NCI-H69 (cell line): Measurements from ENCODE around the gene FOXRED1.
"Not testable (repeated sequence)": the region's sequence is repeated elsewhere in the genome, so short reads cannot be mapped to it uniquely, and the experiment has no call there.

Experiments used
- DNase-seq: peaks from one replicate; lab custom pipeline; 2025; lab: John Stamatoyannopoulos, UW

Gene FOXRED1

DNA sequence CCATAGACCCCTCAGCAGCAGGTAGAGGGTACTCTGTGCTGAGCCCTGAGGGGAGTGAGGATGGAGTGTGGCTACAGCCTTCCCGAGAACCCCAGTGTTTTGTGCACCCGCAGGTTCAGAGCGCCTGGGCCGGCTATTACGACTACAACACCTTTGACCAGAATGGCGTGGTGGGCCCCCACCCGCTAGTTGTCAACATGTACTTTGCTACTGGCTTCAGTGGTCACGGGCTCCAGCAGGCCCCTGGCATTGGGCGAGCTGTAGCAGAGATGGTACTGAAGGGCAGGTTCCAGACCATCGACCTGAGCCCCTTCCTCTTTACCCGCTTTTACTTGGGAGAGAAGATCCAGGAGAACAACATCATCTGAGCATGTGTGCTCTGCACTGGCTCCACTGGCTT is 8.4 kb downstream of the FOXRED1 start:
- DNase-seq, result no peak

GRCh38 chr11:126277780-126278179 is 8.8 kb downstream of the FOXRED1 start:
- DNase-seq, result no peak

DNA sequence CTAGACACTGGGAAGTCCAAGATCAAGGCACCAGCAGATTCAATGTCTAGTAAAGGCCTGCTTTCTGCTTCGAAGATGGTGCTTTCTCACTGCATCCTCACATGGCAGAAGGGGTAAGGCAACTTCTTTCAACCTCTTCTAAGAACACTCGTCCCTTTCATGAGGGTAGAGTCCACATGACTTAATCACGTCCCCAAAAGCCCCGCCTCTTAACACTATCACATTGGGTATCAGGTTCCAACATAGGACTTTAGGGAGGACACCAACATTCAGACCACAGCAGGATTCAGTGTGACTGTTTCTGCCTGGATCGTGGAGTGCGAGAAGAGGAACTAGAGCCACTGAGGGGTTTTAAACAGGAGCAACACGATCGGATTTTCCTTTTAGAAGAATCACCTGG is 10.2 kb downstream of the FOXRED1 start:
- DNase-seq, result no peak

DNA sequence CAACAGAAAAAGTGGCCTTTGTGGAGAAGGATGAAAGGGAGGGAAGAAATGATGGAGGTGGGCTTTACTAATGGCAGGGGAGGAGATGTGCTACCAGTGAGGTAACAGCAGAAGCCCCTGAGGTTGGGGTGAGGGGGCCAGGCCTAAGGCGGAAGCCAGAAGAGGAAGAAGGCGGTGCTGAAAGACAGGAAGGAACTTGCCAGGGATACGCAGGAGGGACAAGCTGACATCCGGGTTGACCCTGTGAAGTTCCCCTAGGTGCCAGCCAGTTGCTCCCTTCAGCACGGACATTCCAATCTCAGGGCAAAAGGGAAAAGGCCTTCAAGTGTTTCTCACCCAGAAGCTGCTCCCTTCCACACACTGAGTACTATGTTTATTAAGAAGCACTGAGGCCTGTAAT is 11.6 kb downstream of the FOXRED1 start:
- no peak for DNase-seq

DNA sequence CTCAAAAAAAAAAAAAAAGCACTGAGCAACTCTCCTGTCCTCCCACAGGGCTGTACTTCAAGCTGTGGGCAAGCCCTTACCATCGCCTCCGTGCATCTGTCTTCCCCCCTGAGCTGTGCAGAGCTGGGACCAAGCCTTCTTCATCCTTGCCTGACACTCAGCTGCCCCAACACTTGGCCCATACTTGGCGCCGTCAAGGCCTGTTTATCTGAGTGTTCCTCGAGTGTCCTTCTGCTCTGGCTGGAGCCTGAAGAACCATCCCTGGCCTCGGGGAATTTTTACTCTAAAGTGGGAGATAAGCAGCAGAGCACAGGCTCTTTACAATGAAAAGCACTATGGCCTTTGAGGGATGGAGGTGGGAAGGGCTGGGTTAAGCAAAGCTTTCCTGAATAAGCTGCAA is 12.3 kb downstream of the FOXRED1 start:
- DNase-seq, result no peak

- DNase-seq, result no peak
These were observed 12.8 kb downstream of the FOXRED1 start for GRCh38 chr11:126281666-126282175.

GRCh38 chr11:126282361-126282735 is 13.4 kb downstream of the FOXRED1 start:
- DNase-seq, result peak; percentile 63

DNA sequence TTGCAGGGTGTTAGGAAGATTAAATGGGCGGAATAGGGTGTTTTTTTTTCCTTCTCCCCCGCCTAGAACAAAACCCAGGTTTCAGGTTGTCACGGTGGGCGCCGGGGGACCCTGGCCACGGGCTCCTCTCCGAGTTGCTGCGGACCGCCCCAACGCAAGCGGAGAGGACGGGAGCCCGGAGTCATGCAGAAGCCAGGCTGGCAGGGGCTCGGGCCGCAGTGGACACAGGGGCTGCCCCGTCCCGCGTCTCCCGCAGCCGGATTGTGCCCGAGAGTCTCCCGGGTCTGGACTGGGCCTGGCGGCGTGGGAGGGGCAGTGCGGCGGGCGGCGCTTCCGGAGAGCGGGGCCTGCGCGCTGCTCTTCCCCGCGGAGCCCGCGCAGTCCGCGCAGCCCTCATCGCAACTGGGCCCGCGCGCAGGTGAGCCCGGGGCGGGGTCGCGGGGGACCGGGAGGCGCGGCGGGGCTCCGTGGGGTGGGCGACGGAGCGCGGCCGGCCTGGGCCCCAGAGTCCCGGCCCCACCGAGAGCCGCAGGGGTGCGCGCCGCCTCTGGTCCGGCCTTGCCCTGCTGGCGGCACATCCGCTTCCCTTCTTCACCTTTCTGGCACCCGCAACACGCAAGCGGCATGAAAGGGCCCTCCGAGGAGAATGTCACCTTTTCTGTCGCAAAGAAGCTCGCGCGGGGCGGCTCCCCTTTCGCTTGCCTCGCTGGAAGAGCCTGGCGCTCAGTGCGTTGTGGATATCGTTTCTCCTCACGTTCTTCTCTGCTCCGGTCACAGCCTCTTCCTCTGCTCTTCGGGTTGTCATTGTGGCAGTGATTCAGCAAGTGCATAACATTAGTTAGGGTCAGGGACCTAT is 14.0 kb downstream of the FOXRED1 start, which contains the start of gene TIRAP:
Gene TIRAP, plus strand, starts transcription at position 358 of the 856 bp plus-strand sequence. CDS start 7,802 bp downstream, outside the sequence.
- peak; percentile 82 for DNase-seq

DNA sequence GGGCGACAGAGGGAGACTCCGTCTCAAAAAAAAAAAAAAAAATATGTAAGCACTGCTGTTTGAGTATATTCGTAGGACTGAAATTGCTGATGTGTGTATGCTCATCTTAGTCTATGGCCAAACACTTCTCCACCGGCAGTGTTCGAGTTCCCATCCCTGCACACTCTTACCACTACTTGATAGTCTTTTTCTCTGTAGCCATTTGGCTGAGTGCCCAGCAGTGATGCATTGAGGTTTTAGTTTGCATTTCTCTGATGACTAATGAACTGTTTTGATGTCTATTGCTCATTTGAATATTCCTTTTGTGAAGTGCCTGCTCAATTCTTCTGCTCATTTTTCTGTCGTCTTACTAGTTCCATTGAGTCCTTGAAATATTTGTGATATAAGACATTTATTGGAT is 15.9 kb downstream of the FOXRED1 start:
- peak; percentile 93 for DNase-seq

DNA sequence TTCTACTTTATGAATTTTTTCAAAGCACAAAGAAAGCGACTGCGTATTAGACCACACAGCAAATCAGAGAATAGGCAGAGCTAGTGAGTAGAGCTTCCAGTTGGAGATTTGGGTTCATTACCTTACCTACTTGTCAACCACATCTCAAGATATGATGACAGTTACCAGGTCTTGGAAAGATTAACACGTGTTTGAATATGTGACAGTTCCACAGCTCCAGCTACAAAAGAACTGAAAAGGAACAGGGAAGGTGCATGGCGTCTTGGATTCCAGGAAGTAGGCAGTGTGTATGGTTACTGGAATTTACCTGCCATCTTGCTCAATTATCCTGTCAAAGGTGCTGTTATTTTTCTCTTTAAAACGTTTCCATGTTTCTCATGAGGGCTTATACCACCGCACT is 19.3 kb downstream of the FOXRED1 start:
- no peak for DNase-seq

DNA sequence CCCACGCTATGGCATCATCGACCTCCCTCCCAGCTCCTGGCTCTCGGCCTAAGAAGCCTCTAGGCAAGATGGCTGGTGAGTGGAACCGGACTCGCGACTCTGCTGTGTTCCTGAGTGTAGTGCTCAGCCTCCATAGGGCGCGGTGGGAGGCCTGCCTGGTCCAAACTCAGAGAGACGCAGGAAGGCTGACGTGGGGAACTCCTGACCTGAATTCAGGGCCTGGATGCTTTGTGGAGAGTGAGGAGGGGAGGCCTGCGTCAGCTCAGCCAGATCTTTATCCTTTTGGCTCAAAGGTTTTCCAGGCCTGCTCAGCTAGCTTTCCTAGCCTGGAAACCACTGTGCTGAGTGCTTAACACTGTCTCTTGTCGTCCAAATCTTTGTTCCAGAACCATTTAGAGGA is 21.9 kb downstream of the FOXRED1 start:
- DNase-seq, result no peak

DNA sequence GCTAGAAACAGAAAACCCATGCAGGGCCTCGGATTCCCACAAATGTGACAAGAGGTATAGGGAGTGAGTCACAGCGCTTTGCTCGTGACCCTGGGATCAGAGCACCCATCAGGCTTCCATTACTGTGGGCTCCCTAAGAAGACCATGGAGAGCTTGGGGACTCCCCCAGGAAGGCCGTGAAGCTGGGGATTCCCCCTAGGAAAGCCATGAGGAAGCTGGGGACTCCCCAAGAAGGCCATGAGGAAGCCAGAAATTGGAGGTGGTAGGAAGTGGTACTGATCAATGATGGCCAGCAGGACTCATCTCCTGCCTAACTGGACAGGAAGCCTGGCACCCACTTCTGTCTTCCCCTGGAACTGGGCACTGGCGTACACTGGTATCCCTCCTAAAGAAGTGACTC is 24.8 kb downstream of the FOXRED1 start:
- DNase-seq, result no peak

DNA sequence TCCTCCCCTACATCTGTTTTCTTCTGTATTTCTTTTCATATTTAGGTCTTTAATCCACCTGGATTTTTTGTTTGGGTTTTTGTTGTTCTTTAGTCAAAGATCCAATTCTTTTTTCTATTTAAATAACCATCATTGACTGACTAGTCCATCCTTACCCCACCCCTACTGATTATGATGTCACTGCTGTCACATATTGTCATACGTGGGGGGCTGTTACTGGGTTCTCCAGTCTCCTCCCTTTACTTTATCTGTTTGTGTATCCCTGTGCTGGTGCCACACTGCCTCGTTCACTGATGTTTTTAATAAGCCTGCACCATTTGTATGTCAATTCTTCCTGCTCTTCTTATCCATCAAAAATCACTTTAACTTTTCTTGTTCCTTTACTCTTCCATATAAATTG is 28.1 kb downstream of the FOXRED1 start:
- DNase-seq, result no peak

- DNase-seq, result peak; percentile 95
These were observed 34.9 kb downstream of the FOXRED1 start, which contains the start of gene DCPS for GRCh38 chr11:126303623-126304456. TSS of gene DCPS (plus strand) at chr11:126304060. CDS start at chr11:126304081, 21 bp downstream.

DNA sequence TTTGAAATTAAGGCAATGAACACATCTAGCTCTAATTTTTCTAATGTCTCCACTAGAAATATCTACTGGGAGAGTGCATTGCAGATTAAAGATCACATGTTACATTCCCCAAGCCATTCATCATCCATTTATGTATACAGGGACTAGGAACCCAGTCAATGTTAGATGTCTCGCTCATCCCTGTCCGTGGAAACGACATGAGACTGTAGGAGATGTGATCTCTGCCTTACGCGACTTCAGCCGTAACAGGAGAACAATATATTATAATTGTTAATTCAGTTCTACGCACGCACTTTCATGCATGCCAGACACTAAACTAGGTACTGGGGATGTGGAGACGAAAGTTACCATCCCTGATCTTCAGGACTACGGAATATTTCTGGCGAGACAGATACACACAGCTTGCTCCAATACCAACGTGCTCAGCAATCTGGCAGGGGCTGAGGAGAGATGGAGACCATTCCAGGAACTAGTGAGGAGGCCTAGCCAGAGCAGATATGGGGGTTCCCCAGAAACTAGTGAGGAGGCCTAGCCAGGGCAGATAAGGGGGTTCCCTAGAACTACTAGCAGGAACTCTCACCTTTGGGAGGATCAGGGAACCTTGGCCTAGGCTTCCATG is 35.6 kb downstream of the FOXRED1 start:
- DNase-seq, result peak; percentile 60

- no peak for DNase-seq
These were observed 36.7 kb downstream of the FOXRED1 start for GRCh38 chr11:126305699-126306098.

GRCh38 chr11:126307706-126308105 is 38.8 kb downstream of the FOXRED1 start:
- peak; percentile 65 for DNase-seq

GRCh38 chr11:126308271-126308671 is 39.3 kb downstream of the FOXRED1 start:
- no peak for DNase-seq

- DNase-seq, result not testable (repeated sequence)
These were observed 39.8 kb downstream of the FOXRED1 start for GRCh38 chr11:126308771-126309170.

GRCh38 chr11:126310200-126310991 is 41.4 kb downstream of the FOXRED1 start:
- DNase-seq, result peak; percentile 77

- DNase-seq, result no peak
These were observed 42.0 kb downstream of the FOXRED1 start for GRCh38 chr11:126310992-126311310.
